GM19099 (cell line): ENCODE data around the gene MRFAP1.

Source experiments
- POLR2A ChIP-seq: IDR thresholded peaks from 3 replicates; pipeline ENCODE4 v1.6.1; 2011; ENCODE audit warnings: low read depth; ENCODE audit not compliant: insufficient read length; ENCODE audit errors: extremely low read depth

MRFAP1 gene

GRCh38 chr4:6668391-6668790 lies 27.9 kb downstream of the MRFAP1 start:
- no peak for TF ChIP-seq POLR2A

- no peak for TF ChIP-seq POLR2A
Observed at GRCh38 chr4:6671648-6672047, 31.2 kb downstream of the MRFAP1 start.

GRCh38 chr4:6672131-6672530 lies 31.6 kb downstream of the MRFAP1 start:
- no peak for TF ChIP-seq POLR2A

- TF ChIP-seq POLR2A, result peak; percentile 78
Observed at GRCh38 chr4:6673660-6674499, 33.4 kb downstream of the MRFAP1 start.

- TF ChIP-seq POLR2A, result no peak
Observed at GRCh38 chr4:6674500-6675149, 34.1 kb downstream of the MRFAP1 start.

- TF ChIP-seq POLR2A, result no peak
Observed at GRCh38 chr4:6676722-6677558, 36.5 kb downstream of the MRFAP1 start.

GRCh38 chr4:6680372-6681034 lies 40.0 kb downstream of the MRFAP1 start:
- TF ChIP-seq POLR2A, result no peak

- TF ChIP-seq POLR2A, result no peak
Observed at GRCh38 chr4:6681191-6681590, 40.7 kb downstream of the MRFAP1 start.

GRCh38 chr4:6682862-6683590 lies 42.5 kb downstream of the MRFAP1 start:
- no peak for TF ChIP-seq POLR2A

GRCh38 chr4:6684656-6685055 lies 44.2 kb downstream of the MRFAP1 start:
- TF ChIP-seq POLR2A, result no peak

GRCh38 chr4:6686104-6686787 lies 45.8 kb downstream of the MRFAP1 start:
- TF ChIP-seq POLR2A, result no peak

GRCh38 chr4:6687947-6688878 lies 47.7 kb downstream of the MRFAP1 start:
- no peak for TF ChIP-seq POLR2A

- no peak for TF ChIP-seq POLR2A
Observed at GRCh38 chr4:6688879-6689505, 48.5 kb downstream of the MRFAP1 start.

- no peak for TF ChIP-seq POLR2A
Observed at GRCh38 chr4:6689506-6689960, 49.0 kb downstream of the MRFAP1 start.
